NCI-H1105 (cell line): ENCODE results near the gene BCL11A.

ENCODE experiments used
- DNase-seq: peaks from one replicate; lab custom pipeline; 2025; lab: John Stamatoyannopoulos, UW

BCL11A gene

GRCh38 chr2:60406192-60406591, 147.3 kb downstream of the BCL11A start:
- no peak for DNase-seq

GRCh38 chr2:60405271-60405919, 148.1 kb downstream of the BCL11A start:
- DNase-seq = no peak
